Measurements from ENCODE around the gene ACTL6A.
"Not testable (repeated sequence)": the region's sequence is repeated elsewhere in the genome, so short reads cannot be mapped to it uniquely, and the experiment has no call there.

ACTL6A gene

GRCh38 chr3:179562591-179563270 is at the start of gene ACTL6A:
ACTL6A (plus strand) TSS chr3:179562926; CDS start chr3:179563093, 167 bp downstream.
- peak; percentile 100 for DNase-seq

DNA sequence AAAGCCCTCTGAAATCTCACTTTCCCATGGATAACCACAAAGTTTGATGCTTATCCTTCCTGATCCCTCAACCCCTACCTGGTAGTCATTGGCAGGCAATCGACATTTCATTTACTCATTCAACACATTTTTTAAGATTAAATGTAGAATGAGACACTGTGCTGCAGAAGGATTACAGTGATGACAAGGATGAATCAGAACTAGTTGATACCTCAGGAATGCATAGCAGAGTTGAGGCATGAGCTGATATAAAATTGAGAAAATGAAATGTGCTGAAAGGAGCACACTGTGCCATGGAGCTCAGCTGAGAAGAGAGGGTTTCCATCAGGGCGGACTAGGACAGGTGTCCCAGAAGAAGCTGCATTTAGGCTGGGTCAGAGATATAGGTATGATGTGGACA is 48.9 kb upstream of the ACTL6A start:
- DNase-seq, result no peak

GRCh38 chr3:179516461-179517251 is 46.1 kb upstream of the ACTL6A start:
- DNase-seq, result not testable (repeated sequence)

DNA sequence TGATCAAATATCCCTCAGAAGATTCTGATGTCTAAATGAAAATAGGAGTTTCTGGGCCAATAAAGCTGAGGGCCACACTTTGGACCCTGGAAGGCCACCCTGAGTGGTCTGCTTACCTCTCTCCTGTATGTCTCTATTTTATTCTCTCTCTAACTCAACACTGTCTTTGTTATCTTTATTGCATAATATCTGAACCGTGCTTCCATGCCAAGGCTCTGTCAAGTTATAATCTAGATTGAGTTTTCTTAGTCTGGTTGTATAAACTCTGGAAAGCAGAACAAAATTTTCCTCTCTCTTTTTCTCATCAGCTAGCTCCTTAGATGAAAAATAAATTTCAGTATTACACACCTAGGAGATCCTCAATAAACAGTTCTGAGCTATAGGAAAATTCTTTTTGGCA is 36.2 kb upstream of the ACTL6A start:
- DNase-seq, result no peak

DNA sequence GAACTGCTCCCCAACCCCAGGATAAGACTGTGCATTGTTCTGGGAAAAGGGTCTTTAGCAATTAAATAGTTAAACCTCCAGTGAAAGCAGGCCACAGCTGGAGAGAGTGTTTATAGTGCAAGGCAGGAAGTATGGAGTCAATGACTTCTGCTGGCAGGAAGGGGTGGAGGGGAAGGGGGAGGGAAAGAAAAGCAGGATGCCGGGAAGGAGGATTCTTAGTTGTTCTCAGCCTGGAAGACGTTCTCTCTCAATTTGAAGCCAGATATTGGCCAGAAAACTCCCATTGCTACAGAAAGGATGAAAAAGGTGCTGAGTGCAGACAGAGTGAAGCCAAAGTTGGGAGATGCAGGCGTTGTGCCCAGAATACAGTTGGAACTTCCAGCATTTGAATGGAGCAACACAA is 35.7 kb upstream of the ACTL6A start:
- DNase-seq, result peak; percentile 38

DNA sequence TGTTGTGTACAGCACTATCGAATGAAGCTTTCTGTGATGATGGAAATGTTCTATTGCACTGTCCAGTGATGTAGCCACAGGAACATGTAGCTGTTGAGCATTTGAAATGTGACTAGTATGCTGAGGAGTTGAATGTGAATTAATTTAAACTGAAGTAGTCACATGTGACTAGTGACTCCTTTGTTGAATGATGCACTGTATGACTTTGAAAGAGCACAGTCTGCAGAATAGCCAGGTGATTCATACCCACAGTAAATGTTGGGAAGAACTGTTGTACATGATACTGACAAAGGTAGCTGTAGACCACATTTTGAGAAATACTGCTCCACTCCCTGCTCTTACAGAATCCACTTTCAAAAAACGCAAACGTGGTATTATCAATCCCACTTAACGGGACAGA is 34.0 kb upstream of the ACTL6A start:
- no peak for DNase-seq

DNA sequence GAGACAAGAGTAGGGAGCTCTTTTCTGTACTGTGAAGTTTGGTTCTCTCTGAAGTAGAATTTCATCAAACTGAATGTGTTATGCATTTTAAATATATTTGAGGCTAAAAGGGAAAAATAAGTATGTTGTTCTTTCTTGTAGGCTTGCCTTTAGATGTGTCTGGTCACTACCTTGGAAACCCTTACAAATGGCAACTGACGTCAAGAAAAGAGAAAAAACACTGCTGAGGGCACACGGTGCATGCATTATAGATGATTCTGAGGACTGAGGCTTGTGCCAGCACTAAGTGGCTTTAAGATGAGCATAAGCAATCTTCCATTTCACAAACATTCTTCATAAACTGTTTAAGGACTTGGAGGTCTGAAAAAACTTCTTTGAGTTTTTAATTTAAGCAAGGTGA is 31.1 kb upstream of the ACTL6A start:
- no peak for DNase-seq

- DNase-seq, result no peak
Measured at GRCh38 chr3:179533274-179533673, 29.5 kb upstream of the ACTL6A start.

DNA sequence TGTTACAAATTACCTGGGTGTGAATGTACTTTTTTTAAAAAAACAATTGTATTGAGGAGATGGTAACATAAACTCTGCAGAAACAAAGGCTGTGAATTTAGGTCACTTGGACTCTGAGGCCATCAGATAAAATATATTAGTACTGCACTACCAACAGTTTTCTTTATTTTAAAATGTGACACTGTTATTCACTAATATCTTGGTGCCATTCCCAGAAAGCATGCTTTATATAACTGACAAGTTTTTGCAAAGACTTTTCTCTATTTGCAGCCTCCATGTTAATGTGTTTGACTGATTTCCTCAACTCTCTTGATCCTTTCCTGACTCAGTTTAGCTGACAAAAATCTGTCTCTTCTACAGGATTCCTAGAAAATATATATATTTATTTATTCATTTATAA is 26.5 kb upstream of the ACTL6A start:
- DNase-seq, result no peak

DNA sequence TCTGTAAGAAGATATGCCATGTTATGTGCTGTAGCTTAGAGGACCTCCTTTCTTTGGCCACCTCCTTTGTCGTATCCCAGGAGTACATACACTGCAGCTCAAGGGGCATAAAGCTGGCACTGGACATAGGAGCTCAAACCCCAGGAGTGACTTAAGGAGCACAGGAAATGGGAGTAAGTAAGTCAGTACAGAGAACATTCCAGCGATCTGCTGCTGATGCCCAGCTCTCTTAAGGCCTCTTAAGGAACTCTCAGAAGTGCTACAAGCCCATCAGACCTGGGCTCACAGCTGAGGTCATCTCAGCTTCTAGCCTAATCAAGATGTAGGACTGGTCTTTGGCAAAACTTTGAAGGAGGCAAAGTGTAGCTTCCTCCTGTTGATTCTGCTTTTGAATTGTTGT is 21.6 kb upstream of the ACTL6A start:
- no peak for DNase-seq

GRCh38 chr3:179541596-179541995 is 21.1 kb upstream of the ACTL6A start:
- DNase-seq, result no peak

GRCh38 chr3:179542375-179542774 is 20.4 kb upstream of the ACTL6A start:
- DNase-seq, result no peak

DNA sequence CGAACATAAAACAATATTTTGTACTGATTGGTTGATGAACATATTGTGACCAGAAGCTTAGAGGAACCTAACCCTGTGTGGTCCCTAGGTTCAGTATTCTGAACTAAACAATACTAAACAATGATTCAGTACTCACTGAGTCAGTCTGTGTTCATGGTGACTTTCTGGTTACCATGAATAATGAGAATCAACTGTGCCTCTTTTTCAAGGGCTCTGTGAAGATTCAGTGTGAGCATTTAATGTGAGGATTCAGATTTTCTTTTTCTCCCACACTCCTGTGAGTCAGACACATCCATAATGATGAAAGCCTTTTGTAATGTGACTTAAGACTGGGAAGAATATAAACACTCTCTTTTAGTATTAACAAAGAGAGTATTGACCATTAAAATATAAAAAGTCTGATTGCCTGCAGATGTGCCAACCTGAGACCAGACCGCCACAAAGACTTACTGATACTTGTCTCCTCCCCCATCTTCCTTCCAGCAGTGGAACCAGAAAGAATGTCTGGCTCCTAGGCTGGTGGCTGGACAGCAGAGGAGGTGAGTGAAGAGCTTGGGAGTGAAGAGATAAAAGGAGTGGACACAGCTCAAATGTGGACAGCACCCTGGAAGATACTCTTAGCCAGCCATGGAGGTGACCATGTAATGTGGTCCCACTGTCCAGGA is 17.6 kb upstream of the ACTL6A start:
- DNase-seq, result no peak

DNA sequence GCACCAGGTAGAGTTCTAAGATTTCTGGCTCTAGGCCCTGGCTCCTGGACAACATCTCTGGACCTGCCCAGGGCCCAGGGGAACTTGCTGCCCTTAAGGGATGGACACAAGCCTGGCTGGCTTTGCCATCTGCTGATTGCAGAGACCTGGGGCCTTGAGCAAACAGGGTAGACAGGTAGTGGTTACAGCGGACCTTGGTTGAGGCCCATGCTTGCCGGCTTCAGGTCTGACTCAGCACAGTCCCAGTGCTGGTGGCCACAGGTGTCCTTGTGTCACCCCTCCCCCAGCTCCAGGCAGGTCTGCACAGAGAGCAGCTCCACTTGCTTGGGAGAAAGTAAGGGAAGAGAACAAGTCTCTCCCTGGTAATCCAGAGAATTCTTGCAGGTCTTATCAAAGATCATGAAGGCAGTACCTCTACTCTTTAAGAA is 15.9 kb upstream of the ACTL6A start:
- no peak for DNase-seq

DNA sequence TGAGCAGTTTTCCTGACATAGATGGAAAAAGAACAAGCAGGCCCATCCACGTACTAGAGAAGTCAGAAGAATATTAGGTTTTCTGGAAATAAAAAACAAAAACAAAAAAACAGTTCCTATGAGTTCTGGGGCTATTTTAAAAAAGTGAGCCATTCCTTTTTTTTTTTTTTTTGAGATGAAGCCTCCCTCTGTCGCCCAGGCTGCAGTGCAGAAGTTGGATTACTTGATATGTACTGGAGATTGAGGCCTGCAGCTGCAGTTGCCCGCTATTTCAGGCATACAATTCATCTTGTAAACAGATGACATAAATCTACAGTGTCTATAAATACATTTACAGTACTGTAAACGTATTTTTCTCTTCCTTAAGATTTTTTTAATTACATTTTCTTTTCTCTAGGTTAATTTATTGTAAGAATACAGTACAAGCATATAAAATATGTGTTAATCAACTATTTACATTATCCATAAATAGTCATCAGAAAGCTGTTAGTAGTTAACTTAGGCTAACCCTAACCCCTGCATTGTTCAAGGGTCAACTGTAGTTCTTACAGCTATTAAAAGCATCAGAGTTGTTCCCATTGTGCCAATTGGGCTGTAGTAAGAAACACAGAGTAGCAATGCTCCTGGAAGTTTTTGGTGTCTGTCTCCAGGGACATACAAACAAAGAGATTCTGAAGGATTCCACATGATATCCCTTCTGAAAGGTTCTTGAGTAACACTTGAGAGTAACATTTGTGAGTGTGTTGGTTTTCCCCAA is 11.2 kb upstream of the ACTL6A start:
- DNase-seq, result no peak

- DNase-seq, result peak; percentile 78
Measured at GRCh38 chr3:179558742-179559364, 3.9 kb upstream of the ACTL6A start.

DNA sequence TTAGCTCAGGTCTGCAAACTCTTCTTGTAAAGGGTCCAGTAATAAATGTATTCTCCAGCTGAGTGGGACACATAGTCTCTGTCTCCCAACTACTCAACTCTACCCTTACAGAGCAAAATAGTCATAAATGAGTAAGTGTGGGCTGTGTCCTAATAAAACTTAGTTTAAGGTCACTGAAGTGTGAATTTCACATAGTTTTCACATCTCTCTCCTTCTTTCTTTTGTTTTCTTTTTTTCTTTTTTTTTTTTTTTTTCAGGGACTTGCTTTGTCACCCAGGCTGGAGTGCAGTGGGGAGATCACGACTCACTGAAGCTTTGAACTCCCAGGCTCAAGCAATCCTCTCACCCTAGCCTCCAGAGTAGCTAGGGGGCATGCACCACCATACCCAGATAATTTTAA is 1.9 kb upstream of the ACTL6A start:
- no peak for DNase-seq

- DNase-seq, result peak; percentile 58
Measured at GRCh38 chr3:179563271-179563783, 601 bp downstream of the ACTL6A start.

DNA sequence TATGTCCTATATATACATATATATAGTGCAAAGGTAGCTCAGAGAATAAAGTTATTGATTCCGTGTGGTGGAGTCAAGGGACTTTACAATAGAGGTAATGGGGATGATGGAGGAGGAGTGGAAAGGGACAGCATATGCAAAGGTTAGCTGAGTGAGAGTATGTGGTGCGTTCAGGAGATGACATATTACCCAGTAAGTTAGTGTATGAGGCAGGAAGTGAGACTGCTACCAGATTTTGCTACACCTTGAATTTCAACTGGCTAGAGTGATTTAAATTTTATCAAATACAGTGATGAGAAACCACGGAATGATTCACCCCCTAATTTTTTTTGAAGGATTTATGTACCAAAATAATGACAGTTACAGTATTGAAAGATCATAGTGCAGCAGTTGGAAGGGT is 2.8 kb downstream of the ACTL6A start:
- DNase-seq, result no peak

DNA sequence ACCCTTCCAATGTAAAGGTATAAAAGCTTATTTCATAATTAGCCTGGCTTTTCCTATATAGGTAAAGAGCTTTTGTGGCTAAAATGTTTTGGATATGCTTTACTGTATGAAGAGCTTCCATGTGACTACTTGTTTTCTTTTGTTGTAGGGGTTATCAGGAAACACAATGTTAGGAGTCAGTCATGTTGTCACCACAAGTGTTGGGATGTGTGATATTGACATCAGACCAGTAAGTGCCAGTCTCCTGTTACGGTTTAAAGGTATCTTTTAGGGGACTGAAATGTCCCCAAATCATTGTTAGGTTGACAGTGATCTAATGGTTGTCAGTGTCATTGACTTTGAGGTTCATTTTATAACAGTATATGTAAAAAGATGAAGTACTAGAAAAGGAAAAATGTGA is 18.3 kb downstream of the ACTL6A start:
- no peak for DNase-seq

- DNase-seq, result no peak
Measured at GRCh38 chr3:179589143-179589542, 26.4 kb downstream of the ACTL6A start.

GRCh38 chr3:179590669-179591068 is 27.9 kb downstream of the ACTL6A start:
- DNase-seq, result no peak

- no peak for DNase-seq
Measured at GRCh38 chr3:179591313-179591712, 28.6 kb downstream of the ACTL6A start.

Measured in NCI-H1105 treated with DMSO at 0.1 percent for 48 hours (cell line).